HepG2 (cell line): Measurements from ENCODE around the gene VSTM4. TPM values are rescaled to one million over a fixed set of nuclear protein-coding genes. Genes with fewer than 3 reads are reported as not detected.

Source experiments
- ATAC-seq: fragments of 200-7000 bp; cut with Tn5 transposase; 3 replicates; pipeline ENCODE4 v1.9.1; 2020; ENCODE audit warnings: mild to moderate bottlenecking, moderate library complexity
- BruUV-seq: library from RNA; stranded (reverse); fragments of 400-500 nt; replicated peaks from 2 replicates; lab custom pipeline; 2021; lab: Mats Ljungman, UMichigan
- CTCF ChIA-PET: fragments of 300-600 bp; formaldehyde crosslinking; extraction: SDS; loops from one replicate; lab custom pipeline; 2021; ENCODE audit warnings: low total read pairs, inconsistent platforms, low intra/inter-chr PET ratio; lab: Yijun Ruan, JAX
- POLR2A ChIA-PET: fragments of 350-600 bp; sonication (Branson Sonifier 250); formaldehyde crosslinking; loops from one replicate; lab custom pipeline; 2020; ENCODE audit warnings: antibody characterized with exemption, inconsistent platforms; lab: Yijun Ruan, JAX
- DNase-seq: peaks from one replicate; pipeline ENCODE4 v3.0.0-alpha.2; 2015; ENCODE audit warnings: low spot score
- FAIRE-seq: peaks from 3 replicates; lab custom pipeline; 2011; peaks lifted over from hg19 to GRCh38; lab: Jason Lieb, UNC
- H2AFZ ChIP-seq: one replicate; pipeline ENCODE4 v1.6.1; 2011; ENCODE audit warnings: low read length, inconsistent platforms
- H3K27ac ChIP-seq: fragments of 300-600 bp; 3 replicates; pipeline ENCODE4 v1.8.0; 2011; ENCODE audit warnings: mixed run types, mild to moderate bottlenecking, mixed read lengths, low read length, inconsistent platforms; ENCODE audit not compliant: insufficient read depth; ENCODE audit errors: extremely low read length
- H3K27me3 ChIP-seq, 2 experiments: fragments of 200-600 bp in 1 of 2; 2 replicates in 1 of 2; 3 replicates in 1 of 2; pipeline versions ENCODE4 v1.6.0 to v1.8.0; 2011; ENCODE audit warnings: low read length in 2 of 2, mild to moderate bottlenecking in 2 of 2, moderate library complexity in 2 of 2, inconsistent platforms in 1 of 2; ENCODE audit not compliant: insufficient read depth in 2 of 2, control insufficient read depth in 1 of 2
- H3K36me3 ChIP-seq, 2 experiments: fragments of 200-600 bp in 1 of 2; replicated peaks in 1 of 2; 2 replicates in 1 of 2; 3 replicates in 1 of 2; pipeline versions ENCODE4 v1.5.1 to v1.8.0; 2011; ENCODE audit warnings: low read length in 2 of 2, inconsistent platforms in 1 of 2; ENCODE audit not compliant: insufficient read depth in 2 of 2, control insufficient read depth in 1 of 2
- H3K4me1 ChIP-seq: 2 replicates; pipeline ENCODE4 v1.5.1; 2012; ENCODE audit warnings: low read length, inconsistent platforms; ENCODE audit not compliant: insufficient read depth
- H3K4me2 ChIP-seq: 2 replicates; pipeline ENCODE4 v1.6.0; 2011; ENCODE audit warnings: low read depth, low read length, inconsistent platforms
- H3K4me3 ChIP-seq, 3 experiments: fragments of 200-600 bp in 1 of 3; sonication (generic), shearing (Covaris generic) in 1 of 3; replicated peaks in 1 of 3; 2 replicates each; pipeline ENCODE4 v1.5.1; 2011 to 2016; ENCODE audit warnings: low read length in 3 of 3, inconsistent platforms in 2 of 3, low read depth in 2 of 3, mild to moderate bottlenecking in 2 of 3, control low read depth in 1 of 3, mixed read lengths in 1 of 3; ENCODE audit not compliant: insufficient read depth in 1 of 3
- H3K79me2 ChIP-seq: one replicate; pipeline ENCODE4 v1.6.1; 2011; ENCODE audit warnings: low read length, inconsistent platforms; ENCODE audit not compliant: insufficient read depth
- H3K9ac ChIP-seq: 2 replicates; pipeline ENCODE4 v1.6.0; 2011; ENCODE audit warnings: mild to moderate bottlenecking, low read depth, low read length, inconsistent platforms; ENCODE audit not compliant: insufficient read depth
- H3K9me3 ChIP-seq: 2 replicates; pipeline ENCODE4 v1.5.1; 2012; ENCODE audit warnings: mild to moderate bottlenecking, low read length
- H4K20me1 ChIP-seq: 2 replicates; pipeline ENCODE4 v1.6.0; 2011; ENCODE audit warnings: inconsistent platforms, mild to moderate bottlenecking, low read length, moderate library complexity; ENCODE audit not compliant: insufficient read depth
- HNRNPL ChIP-seq: fragments of 200-400 bp; formaldehyde crosslinking; IDR thresholded peaks from 2 replicates; pipeline ENCODE4 v1.6.1; 2017; ENCODE audit warnings: mild to moderate bottlenecking, low read depth, low read length
- IKZF5 ChIP-seq: IDR thresholded peaks from 2 replicates; pipeline ENCODE4 v1.6.1; 2018; ENCODE audit warnings: missing genetic modification reagents, mild to moderate bottlenecking, missing compliant biosample characterization
- PHF20 ChIP-seq: sonication (generic); formaldehyde crosslinking; IDR thresholded peaks from 2 replicates; pipeline ENCODE4 v1.5.0; 2020; ENCODE audit warnings: mild to moderate bottlenecking, missing genetic modification reagents
- POGZ ChIP-seq: sonication (generic); formaldehyde crosslinking; IDR thresholded peaks from 2 replicates; pipeline ENCODE4 v1.4.0; 2020; ENCODE audit warnings: mild to moderate bottlenecking, missing genetic modification reagents
- RBFOX2 ChIP-seq: fragments of 200-400 bp; formaldehyde crosslinking; IDR thresholded peaks from 2 replicates; pipeline ENCODE4 v1.6.1; 2017; ENCODE audit warnings: low read depth, mild to moderate bottlenecking, low read length
- YEATS2 ChIP-seq: sonication (generic); formaldehyde crosslinking; IDR thresholded peaks from 2 replicates; pipeline ENCODE4 v1.4.0; 2020; ENCODE audit warnings: missing genetic modification reagents, borderline replicate concordance
- ZNF230 ChIP-seq: sonication (generic); formaldehyde crosslinking; IDR thresholded peaks from 2 replicates; pipeline ENCODE4 v1.4.0; 2020; ENCODE audit warnings: mild to moderate bottlenecking, missing genetic modification reagents
- ZNF451 ChIP-seq: sonication (generic); formaldehyde crosslinking; IDR thresholded peaks from 2 replicates; pipeline ENCODE4 v1.5.0; 2020; ENCODE audit warnings: mild to moderate bottlenecking, missing genetic modification reagents
- ZNF513 ChIP-seq: sonication (generic); formaldehyde crosslinking; conservative IDR thresholded peaks from 2 replicates; pipeline ENCODE4 v1.5.0; 2020; ENCODE audit warnings: missing genetic modification reagents
- ZNF605 ChIP-seq: sonication (generic); formaldehyde crosslinking; IDR thresholded peaks from 2 replicates; pipeline ENCODE4 v1.8.0; 2022; ENCODE audit warnings: mild to moderate bottlenecking, missing genetic modification reagents
- WGBS: methylation state at CpG from one replicate; pipeline ENCODE4 v1.1.6; 2017; ENCODE audit warnings: low lambda C conversion rate; 5-methylcytosine and 5-hydroxymethylcytosine counted together
- in situ Hi-C: cut with HindIII; loops from 2 replicates; pipeline ENCODE4 v1.10.0; 2017; ENCODE audit warnings: low pct_unique_long_range_greater_than_20kb; ENCODE audit not compliant: extremely low pct_ligation_motif_present
- intact Hi-C: fragments of 100-400 bp; cut with micrococcal nuclease; formaldehyde crosslinking; loops from one replicate; pipeline ENCODE4 v1.10.0; 2022; ENCODE audit not compliant: unreplicated experiment
- polyA plus RNA-seq, 8 experiments: library from polyadenylated mRNA; depleted of rRNA in 3 of 8; stranded (reverse) in 7 of 8; unstranded in 1 of 8; fragments of >200 nt; fragmentation: Illumina TruSeq in 4 of 8; extraction: Trizol in 4 of 8; gene quantifications; 2 replicates each; pipeline versions ENCODE4 v1.2.1 to v1.2.3, GENCODE V29; 2011 to 2016; ENCODE audit warnings: low read depth in 4 of 8, missing spikeins in 1 of 8, mixed read lengths in 1 of 8; ENCODE audit not compliant: insufficient read depth in 1 of 8
- total RNA-seq, 5 experiments: library from RNA; depleted of rRNA; stranded (reverse); fragments of >200 nt; fragmentation: Illumina TruSeq; extraction: Trizol; gene quantifications; 2 replicates each; pipeline ENCODE4 v1.2.3, GENCODE V29; 2016; ENCODE audit warnings: low read depth in 1 of 5

The VSTM4 gene
- total and polyA plus RNA-seq, 2 of the 13 experiments (the other 11 are each of a cell fraction or from before 2014, with no cell fraction given) = not detected

DNA sequence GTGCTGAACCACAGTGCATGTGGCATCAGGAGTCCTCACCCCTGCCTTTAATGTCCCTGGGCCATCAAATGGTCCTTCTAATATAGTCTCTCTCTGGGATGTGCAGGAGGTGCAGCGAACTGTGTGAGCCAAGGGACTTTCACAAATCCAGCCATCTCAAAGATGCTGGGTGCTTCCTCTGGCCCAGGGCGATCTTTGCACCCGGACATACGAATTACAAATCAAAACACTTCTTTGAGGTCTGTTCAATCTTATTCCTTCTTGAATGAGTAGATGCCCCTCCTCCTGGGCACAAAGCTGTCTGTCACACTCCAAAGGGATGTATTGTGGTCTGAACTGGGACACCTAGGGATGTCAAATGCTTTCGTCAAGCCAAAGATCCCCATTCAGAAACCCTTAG, 60.6 kb downstream of the VSTM4 start:
- Histone ChIP-seq H3K9me3 (no peaks in the 10 kb centered on the region; the same call in 1 of the 2 replicates), H4K20me1 (no peaks in the 10 kb centered on the region), H3K27ac (no peak overlapping the region), H3K9ac (no peak overlapping the region), H3K4me2 (no peak overlapping the region), H2AFZ (no peak overlapping the region), H3K79me2 (no peaks in the 10 kb centered on the region), H3K36me3 (no peaks in the 10 kb centered on the region), H3K4me3 (no peak overlapping the region), H3K27me3 (peaks cover 0 to 4% of the 10 kb centered on the region in 2 experiments; a peak in 1 of 5 replicates), H3K4me1 (no peaks in the 10 kb centered on the region)
- in situ Hi-C loops (no loop called here), intact Hi-C loops (no loop called here)
- WGBS = 29% methylated on average over 3 of the region's 5 CpGs
- DNase-seq (no peak), FAIRE-seq (no peak), ATAC-seq (no peak)
- ChIA-PET POLR2A (no interaction called here), CTCF (no interaction called here)
- TF ChIP-seq HNRNPL (no peak), POGZ (CRISPR knock-in tag) (no peak)
- no TSS peak for BruUV-seq

GRCh38 chr10:49053998-49054692, 61.2 kb downstream of the VSTM4 start:
- no TSS peak for BruUV-seq
- WGBS = 0% methylated on average over 3 of the region's 5 CpGs
- no peak overlapping the region for H3K4me3 ChIP-seq
- no peak for DNase-seq
- in situ Hi-C loops (no loop called here), intact Hi-C loops (no loop called here)
- POLR2A ChIA-PET = no interaction called here
- H3K79me2 ChIP-seq = no peaks in the 10 kb centered on the region
- no peak for ATAC-seq
- H3K4me2 ChIP-seq = no peak overlapping the region
- FAIRE-seq = no peak
- H4K20me1 ChIP-seq = no peaks in the 10 kb centered on the region
- H3K9me3 ChIP-seq = no peaks in the 10 kb centered on the region
- TF ChIP-seq RBFOX2 (no peak), IKZF5 (no peak), ZNF451 (CRISPR knock-in tag) (no peak), ZNF605 (CRISPR knock-in tag) (no peak), ZNF513 (CRISPR knock-in tag) (no peak), ZNF230 (CRISPR knock-in tag) (no peak), PHF20 (CRISPR knock-in tag) (no peak), YEATS2 (no peak)
- TF ChIP-seq, all 625 proteins: peak for 0
- no peak overlapping the region for H3K27ac ChIP-seq
- H3K27me3 ChIP-seq = peaks cover 0 to 4% of the 10 kb centered on the region in 2 experiments; a peak in 1 of 5 replicates
- CTCF ChIA-PET = no interaction called here
- H3K9ac ChIP-seq = no peak overlapping the region
- H3K4me1 ChIP-seq = no peaks in the 10 kb centered on the region
- no peaks in the 10 kb centered on the region for H3K36me3 ChIP-seq
- H2AFZ ChIP-seq = no peak overlapping the region
